Tibial nerve (tissue), 4 donors: ENCODE measurements around the gene BDH1. TPM values are rescaled to one million over a fixed set of nuclear protein-coding genes. Genes with fewer than 3 reads are reported as not detected.

Experiments
- DNase-seq, 2 donors: peaks; one replicate each; pipeline ENCODE4 v3.0.0-alpha.2; 2019; ENCODE audit warnings: low spot score in 2 of 2
- H3K27ac ChIP-seq, 4 donors: fragments of 200-600 bp; sonication (generic) in 3 of 4; one replicate each; pipeline ENCODE4 v1.5.1; 2017 to 2019; ENCODE audit warnings: mild to moderate bottlenecking in 1 of 4
- H3K27me3 ChIP-seq, 2 donors: fragments of 200-600 bp; sonication (generic) in 1 of 2; one replicate each; pipeline versions ENCODE4 v1.5.1 to v1.6.0; 2017 to 2019
- H3K36me3 ChIP-seq, 3 donors: fragments of 200-600 bp; sonication (generic); one replicate each; pipeline ENCODE4 v1.5.1; 2018 to 2019
- H3K4me1 ChIP-seq, 4 donors: fragments of 200-600 bp; sonication (generic) in 3 of 4; one replicate each; pipeline ENCODE4 v1.5.1; 2017 to 2019
- H3K4me3 ChIP-seq, 4 donors: fragments of 200-600 bp; sonication (generic) in 3 of 4; one replicate each; pipeline ENCODE4 v1.5.1; 2017 to 2019; ENCODE audit warnings: mild to moderate bottlenecking in 1 of 4, moderate library complexity in 1 of 4
- H3K9me3 ChIP-seq, 4 donors: fragments of 200-600 bp; sonication (generic) in 3 of 4; one replicate each; pipeline ENCODE4 v1.5.1; 2017 to 2019
- EP300 ChIP-seq, 2 donors: sonication (generic); formaldehyde crosslinking; IDR thresholded peaks; one replicate each; pipeline ENCODE4 v1.6.1; 2017; ENCODE audit warnings: antibody characterized with exemption in 2 of 2, mild to moderate bottlenecking in 1 of 2
- POLR2A ChIP-seq, 2 donors: fragments of 450-650 bp; IDR thresholded peaks; one replicate each; pipeline ENCODE4 v1.6.1; 2017; ENCODE audit warnings: antibody characterized with exemption in 2 of 2, mild to moderate bottlenecking in 2 of 2, moderate library complexity in 2 of 2
- WGBS, 2 donors: methylation state at CpG; one replicate each; pipeline ENCODE4 v1.1.5; 2018; 5-methylcytosine and 5-hydroxymethylcytosine counted together
- total RNA-seq, 4 donors: library from RNA; depleted of rRNA; stranded (reverse); fragments of >200 nt; gene quantifications; one replicate each; pipeline ENCODE4 v1.1.0, GENCODE V29; 2016
- TF ChIP-seq, protein P1 (sequence below), 5 experiments: fragments of 200-600 bp in 3 of 5; fragments of 450-650 bp in 2 of 5; sonication (generic) in 3 of 5; IDR thresholded peaks; one replicate each; pipeline ENCODE4 v1.5.1; 2016 to 2019; ENCODE audit warnings: antibody characterized with exemption in 5 of 5, mild to moderate bottlenecking in 3 of 5, moderate library complexity in 2 of 5

BDH1 gene
- total RNA-seq, 4 donors from 2014 or later: 15.1 to 24.3 (median 18.7) TPM

- Histone ChIP-seq H3K27me3 (no peaks in the 10 kb centered on the region), H3K36me3 (peaks cover 0 to 17% (median 0%) of the 10 kb centered on the region in 3 donors), H3K27ac (no peak overlapping the region), H3K9me3 (no peaks in the 10 kb centered on the region), H3K4me3 (no peak overlapping the region), H3K4me1 (peaks cover 0 to 9% (median 0%) of the 10 kb centered on the region in 4 donors)
- DNase-seq: no peak
- TF ChIP-seq EP300 (IDR thresholded peaks at IDR 0.05) (no peak), POLR2A (IDR thresholded peaks at IDR 0.05) (no peak)
- TF ChIP-seq, protein P1, sequence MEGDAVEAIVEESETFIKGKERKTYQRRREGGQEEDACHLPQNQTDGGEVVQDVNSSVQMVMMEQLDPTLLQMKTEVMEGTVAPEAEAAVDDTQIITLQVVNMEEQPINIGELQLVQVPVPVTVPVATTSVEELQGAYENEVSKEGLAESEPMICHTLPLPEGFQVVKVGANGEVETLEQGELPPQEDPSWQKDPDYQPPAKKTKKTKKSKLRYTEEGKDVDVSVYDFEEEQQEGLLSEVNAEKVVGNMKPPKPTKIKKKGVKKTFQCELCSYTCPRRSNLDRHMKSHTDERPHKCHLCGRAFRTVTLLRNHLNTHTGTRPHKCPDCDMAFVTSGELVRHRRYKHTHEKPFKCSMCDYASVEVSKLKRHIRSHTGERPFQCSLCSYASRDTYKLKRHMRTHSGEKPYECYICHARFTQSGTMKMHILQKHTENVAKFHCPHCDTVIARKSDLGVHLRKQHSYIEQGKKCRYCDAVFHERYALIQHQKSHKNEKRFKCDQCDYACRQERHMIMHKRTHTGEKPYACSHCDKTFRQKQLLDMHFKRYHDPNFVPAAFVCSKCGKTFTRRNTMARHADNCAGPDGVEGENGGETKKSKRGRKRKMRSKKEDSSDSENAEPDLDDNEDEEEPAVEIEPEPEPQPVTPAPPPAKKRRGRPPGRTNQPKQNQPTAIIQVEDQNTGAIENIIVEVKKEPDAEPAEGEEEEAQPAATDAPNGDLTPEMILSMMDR (IDR thresholded peaks at IDR 0.05): no peak
- WGBS, 2 donors: 86 to 90% methylated on average over 9 of the region's 9 CpGs
These were observed 10.7 kb downstream of the BDH1 start for GRCh38 chr3:197545101-197545500.

DNA sequence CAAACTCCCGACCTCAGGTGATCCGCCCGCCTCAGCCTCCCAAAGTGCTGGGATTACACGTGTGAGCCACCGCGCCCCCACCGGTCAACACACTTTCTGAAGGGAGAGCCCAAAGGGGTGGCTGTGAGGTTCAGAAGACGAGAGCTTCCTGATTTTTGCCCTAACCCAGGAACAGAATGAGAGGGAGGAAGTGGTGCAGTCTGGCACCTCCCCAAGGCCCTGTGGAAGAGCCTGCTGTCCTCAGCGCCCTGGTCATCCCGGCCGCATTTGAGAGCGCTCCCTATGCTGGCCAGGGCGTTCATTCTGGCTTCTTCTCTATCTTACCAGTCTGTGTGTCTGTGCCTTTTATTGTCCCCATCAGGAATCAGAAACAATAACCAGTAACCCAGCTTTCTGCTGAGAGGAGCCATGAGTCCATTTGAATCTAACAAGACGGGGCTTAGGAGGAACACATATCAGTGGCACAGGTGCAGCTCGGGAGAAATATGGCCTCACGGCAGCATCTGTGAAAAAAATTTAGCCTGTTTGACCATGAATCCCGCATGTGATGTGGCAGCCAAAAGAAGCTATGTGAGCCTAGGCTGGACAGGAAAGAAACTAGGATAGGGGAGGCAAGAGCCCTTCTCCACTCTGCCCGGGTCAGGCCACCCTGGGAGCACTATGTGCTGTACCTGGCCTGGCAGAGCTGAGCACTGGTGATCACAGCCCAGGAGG lies 12.9 kb downstream of the BDH1 start:
- peaks cover 0 to 9% (median 0%) of the 10 kb centered on the region in 4 donors for H3K4me1 ChIP-seq
- no peak overlapping the region for H3K27ac ChIP-seq
- H3K4me3 ChIP-seq: no peak overlapping the region
- peaks cover 0 to 17% (median 0%) of the 10 kb centered on the region in 3 donors for H3K36me3 ChIP-seq
- H3K9me3 ChIP-seq: no peaks in the 10 kb centered on the region
- DNase-seq: peak in 1 of 2 donors; percentile 21
- no peak for TF ChIP-seq EP300 (IDR thresholded peaks at IDR 0.05)
- TF ChIP-seq, protein P1 (IDR thresholded peaks at IDR 0.05): no peak
- H3K27me3 ChIP-seq: no peaks in the 10 kb centered on the region
- WGBS, 2 donors: 88 to 91% methylated on average over 18 of the region's 18 CpGs

DNA sequence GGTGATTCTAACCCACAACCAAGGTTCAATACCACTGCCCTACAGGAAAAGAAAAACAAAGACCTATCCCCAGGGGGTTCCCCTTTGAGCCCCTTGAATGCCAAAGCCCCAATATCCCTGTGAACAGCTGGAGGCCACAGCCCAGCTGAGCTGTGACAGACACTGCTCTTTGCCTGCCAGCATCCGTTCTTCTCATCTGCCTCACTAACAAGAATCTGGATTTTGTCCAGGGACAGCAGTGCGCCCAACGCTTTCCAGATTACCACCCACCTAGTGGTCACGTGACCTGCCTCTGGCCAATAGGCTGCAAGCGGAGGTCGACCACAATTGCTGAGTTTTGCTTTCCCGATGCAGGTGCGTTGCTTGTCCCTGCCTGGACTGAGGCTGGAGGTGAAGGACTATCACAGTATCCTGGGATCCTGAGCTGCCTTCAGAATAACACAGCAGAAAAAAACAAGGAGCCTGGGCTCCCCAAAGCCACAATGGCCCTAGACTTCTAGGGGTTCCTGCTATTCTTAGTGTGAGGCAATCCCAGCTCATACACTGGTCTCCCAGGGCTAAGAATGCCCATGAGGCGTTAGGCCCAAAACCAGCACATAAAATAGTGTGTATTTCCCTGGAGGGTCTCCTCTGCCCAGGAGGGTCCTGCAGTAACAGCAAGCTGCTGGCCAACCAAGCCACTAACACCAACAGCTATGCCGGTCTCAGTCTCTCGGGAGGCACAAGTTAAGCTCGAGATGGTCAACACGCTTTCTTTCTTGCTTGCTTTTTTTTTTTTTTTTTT lies 13.8 kb downstream of the BDH1 start:
- Histone ChIP-seq H3K27me3 (no peaks in the 10 kb centered on the region), H3K27ac (no peak overlapping the region), H3K4me1 (peaks cover 0 to 9% (median 0%) of the 10 kb centered on the region in 4 donors), H3K4me3 (no peak overlapping the region), H3K36me3 (peaks cover 0 to 17% (median 0%) of the 10 kb centered on the region in 3 donors), H3K9me3 (no peaks in the 10 kb centered on the region)
- DNase-seq: peak in 1 of 2 donors; percentile 58
- TF ChIP-seq POLR2A (IDR thresholded peaks at IDR 0.05): no peak
- no peak for TF ChIP-seq EP300 (IDR thresholded peaks at IDR 0.05)
- TF ChIP-seq, protein P1 (IDR thresholded peaks at IDR 0.05): no peak
- WGBS, 2 donors: 52 to 55% methylated on average over 13 of the region's 13 CpGs

GRCh38 chr3:197540961-197541377 lies 14.8 kb downstream of the BDH1 start:
- no peaks in the 10 kb centered on the region for H3K9me3 ChIP-seq
- WGBS, 2 donors: 60 to 61% methylated on average over 3 of the region's 3 CpGs
- DNase-seq: no peak
- H3K27me3 ChIP-seq: no peaks in the 10 kb centered on the region
- H3K4me1 ChIP-seq: peaks cover 0 to 9% (median 0%) of the 10 kb centered on the region in 4 donors
- TF ChIP-seq POLR2A (IDR thresholded peaks at IDR 0.05): no peak
- no peak for TF ChIP-seq EP300 (IDR thresholded peaks at IDR 0.05)
- TF ChIP-seq, protein P1 (IDR thresholded peaks at IDR 0.05): no peak
- no peak overlapping the region for H3K4me3 ChIP-seq
- peaks cover 0 to 17% (median 0%) of the 10 kb centered on the region in 3 donors for H3K36me3 ChIP-seq
- H3K27ac ChIP-seq: no peak overlapping the region

- H3K4me1 ChIP-seq: peaks cover 0 to 9% (median 0%) of the 10 kb centered on the region in 4 donors
- H3K27ac ChIP-seq: no peak overlapping the region
- peaks cover 0 to 13% (median 0%) of the 10 kb centered on the region in 3 donors for H3K36me3 ChIP-seq
- H3K9me3 ChIP-seq: no peaks in the 10 kb centered on the region
- 82 to 84% methylated on average over 6 of the region's 6 CpGs for WGBS, 2 donors
- TF ChIP-seq EP300 (IDR thresholded peaks at IDR 0.05): no peak
- no peak for TF ChIP-seq POLR2A (IDR thresholded peaks at IDR 0.05)
- TF ChIP-seq, protein P1 (IDR thresholded peaks at IDR 0.05): no peak
- no peak overlapping the region for H3K4me3 ChIP-seq
- no peak for DNase-seq
- H3K27me3 ChIP-seq: no peaks in the 10 kb centered on the region
These were observed 16.1 kb downstream of the BDH1 start for GRCh38 chr3:197539651-197540051.
